B cell (primary cell): ENCODE data around the gene SLC9A5.

Source experiments
- CTCF ChIP-seq: fragments of 200-600 bp; IDR thresholded peaks from one replicate; pipeline ENCODE4 v1.8.0; 2022; ENCODE audit warnings: antibody characterized with exemption, mild to moderate bottlenecking
- EZH2 ChIP-seq: IDR thresholded peaks from 2 replicates; pipeline ENCODE4 v1.6.1; 2012; ENCODE audit warnings: borderline replicate concordance, low read depth, mild to moderate bottlenecking, moderate library complexity, low read length; ENCODE audit not compliant: insufficient read depth, poor library complexity, severe bottlenecking

- no peak for TF ChIP-seq CTCF
- no peak for TF ChIP-seq EZH2
Measured at GRCh38 chr16:67275321-67275720, 26.5 kb downstream of the SLC9A5 start.
